Erythroblast (primary cell): ENCODE data around the gene AOPEP.

ENCODE experiments used
- GATA1 ChIP-seq: IDR thresholded peaks from 2 replicates; pipeline ENCODE4 v1.6.1; 2011; ENCODE audit warnings: low read depth, mild to moderate bottlenecking, control low read depth, low read length, moderate library complexity
- POLR2A ChIP-seq: IDR thresholded peaks from 2 replicates; pipeline ENCODE4 v1.6.1; 2011; ENCODE audit warnings: mild to moderate bottlenecking, low read length

- no peak for TF ChIP-seq POLR2A
- TF ChIP-seq GATA1, result no peak
These were observed 345.0 kb downstream of the AOPEP start for GRCh38 chr9:95071450-95071849.
